ENCODE measurements around the gene DRD5.

GRCh38 chr4:9808077-9808476 lies 26.6 kb downstream of the DRD5 start:
- TF ChIP-seq POLR2A (IDR thresholded peaks at IDR 0.05; ENCODE audit: low read length) = no peak
- no peak for TF ChIP-seq GATA1 (IDR thresholded peaks at IDR 0.05; ENCODE audit: low read depth, low read length)

Data from erythroblast (primary cell).